GM18499 (cell line): ENCODE measurements around the gene CXCR5.

ENCODE experiments used
- ATAC-seq: cut with Tn5 transposase; IDR thresholded peaks from one replicate; pipeline ENCODE4 v1.9.1; 2021; ENCODE audit warnings: moderate number of reproducible peaks; ENCODE audit not compliant: insufficient read depth, unreplicated experiment

Gene CXCR5

GRCh38 chr11:118896921-118897591 is 13.4 kb downstream of the CXCR5 start:
- ATAC-seq = no peak

GRCh38 chr11:118897721-118898310 is 14.1 kb downstream of the CXCR5 start:
- no peak for ATAC-seq

DNA sequence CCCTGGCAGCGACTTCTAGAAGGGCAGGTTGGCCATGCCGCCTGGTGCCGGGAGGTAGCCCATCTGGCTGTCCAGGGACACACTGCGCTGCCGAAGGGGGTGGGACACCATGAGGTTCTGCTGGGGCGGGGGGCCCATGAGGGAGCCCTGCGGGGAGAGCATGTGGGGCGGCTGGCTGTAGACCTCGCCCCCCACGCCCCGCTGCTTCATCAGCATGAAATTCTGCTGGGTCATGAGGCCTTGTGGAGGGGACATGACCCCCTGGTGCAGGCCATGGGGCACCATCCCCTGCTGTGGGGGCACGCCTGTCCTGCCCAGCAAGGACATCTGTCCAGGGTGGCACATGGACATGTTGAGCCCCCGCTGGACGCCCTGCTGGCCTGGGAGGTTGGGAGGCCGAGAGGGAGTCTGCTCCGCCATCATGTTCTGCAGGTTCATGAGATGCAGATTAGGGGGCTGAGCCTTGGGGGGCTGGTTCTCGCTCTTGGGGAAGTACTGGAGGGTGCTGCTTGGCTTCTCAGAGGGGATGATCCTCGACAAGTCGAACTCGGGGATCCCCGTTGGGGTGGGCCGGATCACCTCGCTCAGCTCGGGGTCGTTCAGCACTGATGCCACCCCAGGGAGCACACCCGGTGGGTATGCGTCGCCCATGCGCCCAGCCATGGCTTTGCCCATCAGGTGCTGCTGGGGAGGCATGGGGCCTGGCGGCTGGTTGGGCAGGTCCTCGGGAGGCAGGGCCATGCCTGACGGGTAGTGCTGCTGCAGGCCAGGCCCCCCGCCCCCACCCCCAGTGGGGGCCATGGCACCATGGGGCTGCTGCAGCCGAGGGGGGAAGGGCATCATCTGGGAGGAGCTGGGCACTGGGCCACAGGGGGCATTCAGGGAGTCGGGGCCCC is 15.0 kb downstream of the CXCR5 start:
- ATAC-seq = no peak

- no peak for ATAC-seq
Observed at GRCh38 chr11:118899296-118899688, 15.6 kb downstream of the CXCR5 start.

- no peak for ATAC-seq
Observed at GRCh38 chr11:118899706-118900360, 16.1 kb downstream of the CXCR5 start.

GRCh38 chr11:118900535-118901384 is 17.1 kb downstream of the CXCR5 start:
- no peak for ATAC-seq

DNA sequence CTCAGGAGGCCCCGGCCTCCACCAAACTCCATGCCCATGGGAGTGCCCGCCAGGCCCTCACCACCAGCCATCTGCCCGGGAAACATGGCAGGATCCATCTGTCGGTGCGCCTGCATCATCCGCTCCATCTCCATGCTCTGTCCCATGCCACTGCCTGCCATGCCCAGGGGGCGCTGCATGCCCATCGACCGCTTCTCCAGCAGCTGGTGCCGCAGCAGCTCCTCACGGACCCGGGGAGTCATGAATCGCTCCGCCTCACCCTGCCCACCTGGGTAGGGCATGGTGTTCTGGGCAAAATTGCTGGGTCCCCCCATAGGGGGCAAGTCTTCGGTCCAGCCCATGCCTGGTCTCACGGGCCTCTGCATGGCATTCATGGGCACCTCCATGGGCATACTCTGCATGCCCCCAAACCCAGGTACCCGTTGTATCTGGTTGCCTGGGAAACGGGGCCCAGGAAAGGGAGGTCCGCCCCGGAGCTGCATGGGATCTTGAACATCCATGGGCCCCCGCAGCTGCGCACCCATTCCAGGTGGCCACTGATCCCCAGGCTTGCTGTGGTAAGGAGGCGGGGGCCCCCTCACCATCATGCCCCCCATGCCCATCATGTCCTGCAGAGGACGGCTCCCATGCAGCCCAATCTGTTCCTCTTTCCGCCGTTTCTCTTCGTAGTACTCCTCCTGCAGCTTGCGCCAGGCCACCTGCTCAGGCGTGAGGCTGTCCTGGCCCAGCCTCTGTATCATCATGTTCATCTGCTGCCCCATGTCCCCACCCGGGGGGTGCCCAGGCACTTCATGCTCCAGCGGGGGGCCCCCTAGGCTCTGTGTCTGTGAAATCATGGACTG is 18.0 kb downstream of the CXCR5 start:
- ATAC-seq = no peak

DNA sequence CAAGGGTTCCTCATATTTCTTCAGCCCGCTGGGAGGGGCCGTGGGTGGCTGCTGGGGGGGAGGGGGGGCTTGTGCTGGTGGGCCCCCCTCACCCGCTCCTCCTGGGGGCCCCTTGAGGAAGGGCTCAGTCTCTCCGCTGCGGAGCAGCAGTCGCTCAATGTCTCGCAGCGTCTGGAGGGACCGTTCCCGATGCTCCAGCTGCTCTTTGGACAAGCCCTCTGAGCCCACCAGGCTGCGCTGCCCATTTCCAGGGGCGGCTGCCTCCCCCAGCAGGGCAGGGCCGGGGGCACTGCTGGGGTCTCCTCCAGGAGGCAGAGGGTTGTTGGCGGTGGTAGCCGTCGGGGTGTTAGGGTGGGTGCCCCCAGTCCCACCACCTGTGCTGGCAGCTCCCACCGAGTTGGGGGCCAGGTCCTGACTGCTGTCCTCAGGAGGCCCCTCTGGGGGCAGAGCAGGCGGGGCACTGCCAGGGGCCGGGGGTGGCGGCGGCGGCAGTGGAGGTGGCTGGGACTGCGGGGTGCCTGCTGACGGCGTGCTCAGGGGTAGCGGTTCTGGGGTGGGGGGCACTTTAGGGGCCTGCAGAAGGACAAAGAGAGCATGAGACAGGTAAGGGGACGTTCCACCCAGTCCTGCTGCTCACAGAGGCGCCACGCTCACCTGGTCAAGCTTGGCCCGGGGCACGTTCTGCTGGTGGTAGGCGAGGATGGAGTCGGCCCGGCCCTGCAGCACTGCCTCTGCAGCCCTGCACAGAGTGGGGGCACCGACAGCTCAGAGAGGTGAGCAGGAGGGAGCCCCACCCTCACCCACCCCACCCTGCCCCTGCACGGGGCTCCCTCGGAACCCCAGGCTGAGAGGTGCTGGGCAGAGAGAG is 18.9 kb downstream of the CXCR5 start:
- no peak for ATAC-seq

DNA sequence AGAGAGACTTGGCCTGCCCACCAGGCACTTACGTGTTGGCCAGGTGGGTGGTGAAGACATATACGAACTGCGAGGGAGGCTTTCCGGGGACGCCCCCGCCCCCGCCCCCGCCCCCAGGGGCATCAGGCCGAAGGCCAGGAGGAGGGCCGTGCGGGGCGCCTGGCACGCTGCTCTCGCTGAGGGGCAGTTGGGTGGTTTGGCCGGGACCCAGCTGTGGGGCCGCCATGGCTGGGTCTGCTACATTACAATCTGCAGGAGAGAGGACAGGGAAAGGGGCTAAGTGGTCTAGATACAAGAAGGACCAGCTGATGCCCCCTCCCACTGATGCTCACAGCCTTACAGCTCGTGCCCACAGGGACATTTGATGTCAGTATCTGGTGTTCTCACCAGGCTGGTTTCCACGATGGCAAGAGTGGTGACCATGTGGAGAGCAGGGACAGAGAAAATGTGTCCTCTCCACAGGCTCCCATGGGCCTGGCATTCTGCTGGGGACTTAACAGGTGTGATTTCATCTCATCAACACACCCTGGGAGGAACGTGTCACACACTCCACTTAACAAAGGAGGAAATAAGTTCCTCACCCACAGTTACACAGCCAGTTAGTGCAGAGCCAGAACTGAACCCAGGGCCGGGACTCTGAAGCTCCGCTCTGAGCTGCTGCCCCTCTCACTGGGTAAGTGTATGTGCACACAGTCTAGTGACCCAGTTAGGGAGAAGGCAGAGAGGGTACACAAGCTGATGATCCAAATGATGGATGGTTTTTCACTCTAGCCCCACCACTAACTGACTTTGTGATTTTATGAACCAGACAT is 19.7 kb downstream of the CXCR5 start:
- ATAC-seq = no peak

DNA sequence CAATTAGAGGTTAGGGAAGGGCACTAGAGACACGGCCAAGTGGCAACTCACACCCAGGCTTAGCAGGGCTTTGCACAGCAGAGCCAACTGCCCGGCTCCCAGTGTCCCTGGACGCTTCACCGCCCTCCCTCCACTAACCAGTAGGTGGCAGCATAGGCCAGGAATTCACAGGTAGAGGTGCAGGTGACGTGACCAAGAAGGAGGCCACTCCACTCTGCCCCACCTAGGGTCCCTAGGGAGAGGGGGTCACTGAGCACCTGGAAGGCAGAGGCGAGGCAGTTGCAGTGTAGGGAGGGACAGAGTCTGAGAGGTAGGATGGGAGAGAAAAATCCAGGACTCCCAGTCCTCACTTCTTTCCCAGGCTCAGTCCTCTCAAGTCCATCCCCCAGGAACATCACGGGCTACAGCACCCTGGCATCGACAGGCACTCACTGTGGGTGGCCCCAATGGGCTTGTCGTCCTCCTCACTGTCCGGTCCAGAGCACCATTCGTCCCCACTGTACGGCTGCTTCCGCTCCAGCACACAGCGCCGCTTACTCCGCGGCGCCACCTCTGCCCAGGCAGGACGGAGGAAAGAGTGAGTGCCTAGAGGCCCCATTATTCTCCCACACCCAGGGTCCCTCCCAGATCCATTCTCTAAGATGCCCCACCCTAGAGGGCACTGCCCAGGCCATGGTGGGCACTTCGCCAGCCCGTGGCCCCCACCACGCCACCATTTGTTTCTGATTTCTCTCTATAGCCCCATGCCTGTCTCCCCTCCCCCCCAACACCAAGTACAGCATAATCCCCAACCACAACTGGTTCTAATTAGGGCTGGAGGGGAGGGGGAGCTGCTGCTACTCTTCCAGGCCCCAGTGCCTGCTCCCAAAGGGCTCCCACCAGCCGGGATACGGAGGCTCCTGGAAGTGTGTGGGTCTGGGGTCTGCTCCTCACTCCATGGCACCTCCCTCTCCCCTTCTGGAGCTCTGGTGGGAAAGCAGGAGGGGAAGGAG is 23.7 kb downstream of the CXCR5 start:
- ATAC-seq = no peak

- no peak for ATAC-seq
Observed at GRCh38 chr11:118908264-118908663, 24.6 kb downstream of the CXCR5 start.

DNA sequence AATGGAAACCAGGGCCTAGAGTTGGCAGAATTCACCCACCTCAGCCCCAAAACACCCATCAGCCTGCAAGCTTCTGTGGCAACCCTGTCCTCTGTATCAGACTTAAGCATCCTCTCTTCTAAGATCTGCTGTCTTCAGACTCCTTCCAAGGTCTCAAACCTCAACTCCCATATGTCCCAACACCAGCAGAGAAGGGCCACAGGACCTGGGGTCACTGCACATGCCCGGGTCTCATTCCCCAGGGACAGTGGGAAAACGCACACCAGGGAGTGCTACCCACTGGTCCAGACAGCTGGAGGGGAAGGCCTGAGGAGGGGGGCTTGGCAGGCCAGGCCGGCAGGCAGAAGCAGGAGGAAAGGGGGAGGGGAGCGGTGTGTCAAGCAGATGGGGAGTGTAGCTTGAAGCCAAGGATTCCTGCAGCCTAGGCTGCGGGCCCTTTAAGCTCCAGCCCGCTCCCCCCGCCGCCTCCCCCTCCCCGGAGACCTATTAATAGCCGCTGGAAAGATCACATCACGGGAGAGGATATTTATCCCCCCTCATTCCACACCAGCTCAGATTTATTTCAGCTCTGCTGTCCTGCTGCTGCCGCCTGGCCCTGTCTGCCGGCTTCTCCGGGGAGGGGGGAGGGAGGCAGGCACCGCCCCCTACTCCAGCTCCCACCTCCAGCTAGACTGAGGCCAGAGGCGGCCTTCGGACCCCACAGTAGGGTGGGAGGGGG is 25.4 kb downstream of the CXCR5 start:
- no peak for ATAC-seq

DNA sequence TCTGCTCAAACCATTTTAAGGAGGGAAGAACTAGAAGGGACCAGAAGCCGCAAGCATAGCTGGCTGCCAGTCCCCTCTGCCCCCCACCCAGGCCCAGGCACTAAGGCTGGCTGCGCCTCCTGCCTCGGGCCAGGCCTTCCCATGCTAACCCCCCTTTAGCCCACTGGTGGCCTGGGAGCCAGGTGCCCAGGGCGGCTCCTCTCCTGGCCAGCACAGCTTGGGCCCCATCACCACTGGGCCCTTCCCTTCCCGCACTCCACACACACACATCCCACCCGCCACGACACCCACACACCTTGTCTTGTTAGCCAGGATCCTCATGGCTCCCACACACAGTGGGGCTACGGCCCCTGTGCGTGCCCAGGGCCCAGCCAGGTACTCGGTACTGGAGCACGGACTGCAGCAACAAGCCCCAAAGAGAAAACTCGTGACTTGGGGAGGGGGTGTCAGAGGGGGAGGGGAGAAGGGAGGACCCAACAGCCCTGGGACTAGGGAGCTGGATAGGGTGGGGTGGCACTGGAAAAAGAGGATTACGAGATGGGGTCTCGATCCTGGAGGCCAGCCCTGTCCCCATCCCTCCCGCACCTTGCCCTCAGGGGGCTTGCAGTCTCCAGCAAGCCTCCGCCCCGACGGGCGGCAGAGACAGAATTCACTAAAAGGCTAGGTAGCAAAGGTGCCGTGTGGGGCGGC is 26.1 kb downstream of the CXCR5 start:
- no peak for ATAC-seq

GRCh38 chr11:118910309-118911112 is 26.8 kb downstream of the CXCR5 start:
- ATAC-seq = no peak
